Trophoblast cell (in vitro differentiated cells and primary cell): Measurements from ENCODE around the gene MAP7D2.

Experiments
- DNase-seq, 2 donors: peaks; one replicate each; pipeline ENCODE4 v3.0.0-alpha.2; 2016
- H2AFZ ChIP-seq: 2 replicates; pipeline ENCODE4 v1.6.1; 2013; ENCODE audit warnings: low read length, moderate library complexity, mild to moderate bottlenecking; ENCODE audit not compliant: insufficient read depth, poor library complexity
- H2AK5ac ChIP-seq: 2 replicates; pipeline ENCODE4 v1.6.1; 2013; ENCODE audit warnings: mild to moderate bottlenecking, low read length
- H2BK120ac ChIP-seq: 2 replicates; pipeline ENCODE4 v1.6.1; 2013; ENCODE audit warnings: low read length, mild to moderate bottlenecking, moderate library complexity; ENCODE audit not compliant: insufficient read depth, poor library complexity
- H2BK12ac ChIP-seq: 2 replicates; pipeline ENCODE4 v1.6.1; 2013; ENCODE audit warnings: mild to moderate bottlenecking, low read length, moderate library complexity
- H2BK5ac ChIP-seq: 2 replicates; pipeline ENCODE4 v1.6.1; 2013; ENCODE audit warnings: low read length, low read depth, moderate library complexity, mild to moderate bottlenecking; ENCODE audit not compliant: poor library complexity
- H3K14ac ChIP-seq: 2 replicates; pipeline ENCODE4 v1.6.1; 2013; ENCODE audit warnings: mild to moderate bottlenecking, low read length
- H3K18ac ChIP-seq: 2 replicates; pipeline ENCODE4 v1.6.1; 2013; ENCODE audit warnings: mild to moderate bottlenecking, low read length
- H3K23ac ChIP-seq: 2 replicates; pipeline ENCODE4 v1.6.1; 2013; ENCODE audit warnings: low read length
- H3K27ac ChIP-seq: 2 replicates; pipeline ENCODE4 v1.5.1; 2013; ENCODE audit warnings: low read depth, mild to moderate bottlenecking, inconsistent platforms, low read length, moderate library complexity
- H3K27me3 ChIP-seq: 2 replicates; pipeline ENCODE4 v1.6.1; 2013; ENCODE audit warnings: inconsistent platforms, mild to moderate bottlenecking, low read length, moderate library complexity; ENCODE audit not compliant: insufficient read depth
- H3K36me3 ChIP-seq, 2 experiments: 1 replicate in 1 of 2; 2 replicates in 1 of 2; pipeline ENCODE4 v1.6.1; 2013; ENCODE audit warnings: low read length in 2 of 2, mild to moderate bottlenecking in 2 of 2, moderate library complexity in 1 of 2; ENCODE audit not compliant: insufficient read depth in 2 of 2, control insufficient read depth in 1 of 2
- H3K4ac ChIP-seq: 2 replicates; pipeline ENCODE4 v1.6.1; 2013; ENCODE audit warnings: low read depth, mild to moderate bottlenecking, low read length, moderate library complexity
- H3K4me1 ChIP-seq, 2 experiments: 1 replicate in 1 of 2; 2 replicates in 1 of 2; pipeline ENCODE4 v1.6.1; 2013; ENCODE audit warnings: low read length in 2 of 2, mild to moderate bottlenecking in 2 of 2, moderate library complexity in 1 of 2; ENCODE audit not compliant: insufficient read depth in 2 of 2, control insufficient read depth in 1 of 2
- H3K4me2 ChIP-seq: 2 replicates; pipeline ENCODE4 v1.6.1; 2013; ENCODE audit warnings: inconsistent platforms, mild to moderate bottlenecking, low read length, moderate library complexity
- H3K4me3 ChIP-seq: 2 replicates; pipeline ENCODE4 v1.5.1; 2013; ENCODE audit warnings: mild to moderate bottlenecking, low read depth, low read length, inconsistent platforms
- H3K79me1 ChIP-seq: one replicate; pipeline ENCODE4 v1.6.1; 2013; ENCODE audit warnings: low read length
- H3K79me2 ChIP-seq: 2 replicates; pipeline ENCODE4 v1.6.1; 2013; ENCODE audit warnings: low read length, mild to moderate bottlenecking; ENCODE audit not compliant: control insufficient read depth, insufficient read depth, poor library complexity
- H3K9ac ChIP-seq: 2 replicates; pipeline ENCODE4 v1.6.1; 2013; ENCODE audit warnings: mild to moderate bottlenecking, low read length
- H3K9me3 ChIP-seq: 2 replicates; pipeline ENCODE4 v1.6.1; 2013; ENCODE audit warnings: low read depth, mild to moderate bottlenecking, control low read depth, inconsistent platforms, low read length; ENCODE audit not compliant: insufficient read depth
- H4K12ac ChIP-seq: 2 replicates; pipeline ENCODE4 v1.6.1; 2013; ENCODE audit warnings: low read depth, mild to moderate bottlenecking, low read length, moderate library complexity
- H4K8ac ChIP-seq: 2 replicates; pipeline ENCODE4 v1.6.1; 2013; ENCODE audit warnings: low read depth, mild to moderate bottlenecking, low read length, moderate library complexity
- H4K91ac ChIP-seq: one replicate; pipeline ENCODE4 v1.6.1; 2013; ENCODE audit warnings: low read depth, mild to moderate bottlenecking, low read length, moderate library complexity
- WGBS: extraction: QIAGEN DNeasy Blood & Tissue Kit; methylation state at CpG from one replicate; pipeline ENCODE4 v1.1.7; 2013; ENCODE audit warnings: missing lambda C conversion rate; ENCODE audit not compliant: insufficient read length, insufficient coverage; ENCODE audit errors: extremely low coverage; 5-methylcytosine and 5-hydroxymethylcytosine counted together

The MAP7D2 gene

GRCh38 chrX:19991350-19991718, 125.4 kb downstream of the MAP7D2 start:
- DNase-seq, result no peak
- peak overlapping the region; percentile 44 for H3K4me2 ChIP-seq
- H2AK5ac ChIP-seq, result no peak overlapping the region
- H3K18ac ChIP-seq, result no peak overlapping the region
- H2BK5ac ChIP-seq, result no peak overlapping the region
- H3K36me3 ChIP-seq, result no peaks in the 10 kb centered on the region
- peak overlapping the region; percentile 70 for H4K91ac ChIP-seq
- no peaks in the 10 kb centered on the region for H3K9me3 ChIP-seq
- no peak overlapping the region for H3K4ac ChIP-seq
- peak overlapping the region; percentile 49 for H2BK12ac ChIP-seq
- H4K12ac ChIP-seq, result peak overlapping the region; percentile 18
- H3K79me2 ChIP-seq, result peaks cover 4% of the 10 kb centered on the region
- H2BK120ac ChIP-seq, result no peak overlapping the region
- H3K9ac ChIP-seq, result no peak overlapping the region
- peak overlapping the region; percentile 63 for H4K8ac ChIP-seq
- peaks cover 4% of the 10 kb centered on the region for H3K79me1 ChIP-seq
- H3K27me3 ChIP-seq, result no peaks in the 10 kb centered on the region
- no peaks in the 10 kb centered on the region for H3K4me1 ChIP-seq
- no peak overlapping the region for H3K23ac ChIP-seq
- no peak overlapping the region for H3K14ac ChIP-seq
- no peak overlapping the region for H3K27ac ChIP-seq
- WGBS, result no CpG with 5 or more reads among the region's 6 CpGs
- H2AFZ ChIP-seq, result peak overlapping the region; percentile 30
- H3K4me3 ChIP-seq, result no peak overlapping the region

DNA sequence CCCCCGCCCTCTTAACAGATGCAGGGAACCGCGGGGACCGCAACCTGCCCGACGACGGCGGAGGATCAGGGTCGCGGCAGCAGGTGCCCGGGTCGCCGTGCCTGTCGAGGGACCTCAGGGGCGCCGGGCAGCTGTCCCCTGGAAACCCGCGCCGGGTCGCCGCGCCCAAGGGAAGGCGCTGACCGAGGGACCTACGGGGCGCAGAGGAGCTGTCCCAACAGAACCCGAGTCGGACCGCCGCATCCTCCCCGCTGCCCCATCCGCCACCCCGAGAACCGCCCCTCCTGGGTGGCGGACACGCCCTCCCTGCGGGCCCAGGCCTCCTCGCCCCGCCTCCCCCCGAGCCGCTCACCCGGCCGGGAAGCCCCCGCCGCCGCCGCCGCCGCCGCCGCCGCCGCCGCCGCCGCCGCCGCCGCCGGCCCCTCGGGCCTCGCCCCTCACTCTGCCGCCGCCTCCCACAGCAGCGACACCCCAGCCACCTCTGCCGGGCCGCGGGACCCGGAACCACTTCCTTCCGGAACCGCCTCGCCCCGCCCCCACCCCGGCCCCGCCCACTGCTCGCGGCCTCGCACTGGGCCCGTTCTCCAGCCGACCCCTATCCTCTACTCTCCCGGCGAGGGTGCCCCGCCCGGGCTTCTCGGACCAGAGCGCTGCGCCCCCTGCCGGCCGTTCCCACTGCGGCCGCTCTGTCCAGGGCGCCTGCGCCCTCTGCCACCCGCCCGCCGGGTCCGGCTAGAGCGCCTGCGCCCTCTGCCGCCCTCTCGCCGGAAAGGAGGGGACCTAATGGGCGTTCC, 126.0 kb downstream of the MAP7D2 start, which contains the start of gene BCLAF3:
TSS of gene BCLAF3 (minus strand) at position 506 of the 794 bp plus-strand sequence. CDS start 20,797 bp downstream, outside the sequence.
- H3K4me2 ChIP-seq, result peak within 1 kb of the TSS; percentile 87
- H3K9ac ChIP-seq, result peak within 1 kb of the TSS; percentile 47
- H3K79me1 ChIP-seq, result peaks cover 4% of the 10 kb centered on the region
- peak within 1 kb of the TSS; percentile 49 for H2BK12ac ChIP-seq
- H3K9me3 ChIP-seq, result no peaks in the 10 kb centered on the region
- H3K4ac ChIP-seq, result peak within 1 kb of the TSS; percentile 79
- peak within 1 kb of the TSS; percentile 90 for H4K8ac ChIP-seq
- peak; percentile 77 to 93 for DNase-seq
- no peak within 1 kb of the TSS for H2BK120ac ChIP-seq
- H3K27me3 ChIP-seq, result no peaks in the 10 kb centered on the region
- H4K91ac ChIP-seq, result peak within 1 kb of the TSS; percentile 70
- peaks cover 4% of the 10 kb centered on the region for H3K79me2 ChIP-seq
- WGBS, result no CpG with 5 or more reads among the region's 103 CpGs
- H2BK5ac ChIP-seq, result no peak within 1 kb of the TSS
- peak within 1 kb of the TSS; percentile 90 for H3K4me3 ChIP-seq
- no peaks in the 10 kb centered on the region for H3K4me1 ChIP-seq
- no peaks in the 10 kb centered on the region for H3K36me3 ChIP-seq
- peak within 1 kb of the TSS; percentile 62 for H2AK5ac ChIP-seq
- peak within 1 kb of the TSS; percentile 75 for H3K18ac ChIP-seq
- H4K12ac ChIP-seq, result peak within 1 kb of the TSS; percentile 70
- peak within 1 kb of the TSS; percentile 83 for H2AFZ ChIP-seq
- H3K27ac ChIP-seq, result no peak within 1 kb of the TSS
- H3K14ac ChIP-seq, result peak within 1 kb of the TSS; percentile 84
- no peak within 1 kb of the TSS for H3K23ac ChIP-seq

GRCh38 chrX:19990151-19990555, 126.6 kb downstream of the MAP7D2 start:
- peak in 1 of 2 donors; percentile 7 for DNase-seq
- peak overlapping the region; percentile 47 for H4K91ac ChIP-seq

DNA sequence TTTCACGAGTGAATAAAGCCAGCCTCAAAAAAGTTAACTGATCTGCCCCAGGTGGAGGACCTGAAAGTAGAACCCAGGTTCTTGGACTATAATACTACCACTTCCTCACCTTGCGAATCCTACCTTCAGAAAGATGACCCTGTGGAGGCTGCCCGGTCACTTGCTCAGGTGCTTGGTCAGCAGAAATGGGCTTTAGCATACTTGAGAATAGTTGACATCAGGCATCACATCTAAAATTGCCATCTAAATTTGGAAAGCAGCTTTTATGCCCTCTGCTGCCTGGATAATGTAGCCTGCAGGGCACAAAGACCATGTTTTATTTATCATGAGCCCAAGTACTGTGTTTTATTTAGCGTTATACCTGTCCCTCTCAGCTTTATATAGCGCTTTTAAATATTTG, 128.9 kb downstream of the MAP7D2 start:
- Histone ChIP-seq H4K91ac (no peak overlapping the region), H3K18ac (no peak overlapping the region), H3K79me1 (peaks cover 4% of the 10 kb centered on the region), H3K4me1 (no peaks in the 10 kb centered on the region), H2AFZ (no peak overlapping the region), H3K36me3 (no peaks in the 10 kb centered on the region), H3K27ac (no peak overlapping the region), H3K4me3 (no peak overlapping the region), H3K14ac (no peak overlapping the region), H2BK5ac (no peak overlapping the region), H4K8ac (no peak overlapping the region), H3K4me2 (no peak overlapping the region), H3K9ac (no peak overlapping the region), H3K4ac (no peak overlapping the region), H2AK5ac (no peak overlapping the region), H3K79me2 (peaks cover 4% of the 10 kb centered on the region), H4K12ac (no peak overlapping the region), H3K27me3 (no peaks in the 10 kb centered on the region), H2BK120ac (no peak overlapping the region), H3K23ac (no peak overlapping the region), H3K9me3 (no peaks in the 10 kb centered on the region), H2BK12ac (no peak overlapping the region)
- no CpG with 5 or more reads among the region's 5 CpGs for WGBS
- DNase-seq, result no peak

More at GRCh38 chrX:19990151-19990555, 126.6 kb downstream of the MAP7D2 start:
- no peaks in the 10 kb centered on the region for H3K27me3 ChIP-seq
- peak overlapping the region; percentile 47 for H3K9ac ChIP-seq
- peak overlapping the region; percentile 87 for H3K4me2 ChIP-seq
- H3K23ac ChIP-seq, result no peak overlapping the region
- H2AK5ac ChIP-seq, result peak overlapping the region; percentile 62
- H3K4me3 ChIP-seq, result peak overlapping the region; percentile 90
- H3K27ac ChIP-seq, result no peak overlapping the region
- peaks cover 4% of the 10 kb centered on the region for H3K79me2 ChIP-seq
- H3K36me3 ChIP-seq, result no peaks in the 10 kb centered on the region
- no peak overlapping the region for H2BK5ac ChIP-seq
- H3K14ac ChIP-seq, result peak overlapping the region; percentile 84
- H2BK12ac ChIP-seq, result no peak overlapping the region
- H3K9me3 ChIP-seq, result no peaks in the 10 kb centered on the region
- H3K4ac ChIP-seq, result peak overlapping the region; percentile 79
- H3K4me1 ChIP-seq, result no peaks in the 10 kb centered on the region
- H2AFZ ChIP-seq, result peak overlapping the region; percentile 83
- no CpG with 5 or more reads among the region's 25 CpGs for WGBS
- H2BK120ac ChIP-seq, result no peak overlapping the region
- peak overlapping the region; percentile 70 for H4K12ac ChIP-seq
- H3K79me1 ChIP-seq, result peaks cover 4% of the 10 kb centered on the region
- peak overlapping the region; percentile 90 for H4K8ac ChIP-seq
- peak overlapping the region; percentile 75 for H3K18ac ChIP-seq
